Bronchial epithelial cell (primary cell): ENCODE measurements around the gene SHC1. TPM values are rescaled to one million over a fixed set of nuclear protein-coding genes. Genes with fewer than 3 reads are reported as not detected.
A peak's percentile ranks its signal among the peaks of the same experiment; 100 is the strongest.

ENCODE experiments used
- DNase-seq: peaks from one replicate; pipeline ENCODE4 v3.0.0-alpha.2; 2010; ENCODE audit warnings: low read depth
- FAIRE-seq: peaks from 2 replicates; lab custom pipeline; 2011; peaks lifted over from hg19 to GRCh38; lab: Jason Lieb, UNC
- H3K27me3 ChIP-seq: 2 replicates; pipeline ENCODE4 v1.5.1; 2011; ENCODE audit warnings: low read length; ENCODE audit not compliant: control insufficient read depth, insufficient read depth
- H3K36me3 ChIP-seq: 2 replicates; pipeline ENCODE4 v1.5.1; 2011; ENCODE audit warnings: low read length; ENCODE audit not compliant: control insufficient read depth, insufficient read depth
- H3K4me3 ChIP-seq: 2 replicates; pipeline ENCODE4 v1.5.1; 2011; ENCODE audit warnings: mild to moderate bottlenecking, low read depth, low read length, control low read depth
- total RNA-seq: library from RNA; depleted of rRNA; stranded (reverse); fragments of >200 nt; gene quantifications from 2 replicates; pipeline ENCODE4 v1.2.1, GENCODE V29; 2014
- TF ChIP-seq, protein P1 (sequence below): IDR thresholded peaks from 2 replicates; pipeline ENCODE4 v1.5.1; 2011; ENCODE audit warnings: mild to moderate bottlenecking, moderate library complexity, low read length, control low read depth, inconsistent platforms; ENCODE audit not compliant: insufficient read depth, severe bottlenecking

Gene SHC1
- total RNA-seq, 1 donor from 2014 or later = 216 TPM

DNA sequence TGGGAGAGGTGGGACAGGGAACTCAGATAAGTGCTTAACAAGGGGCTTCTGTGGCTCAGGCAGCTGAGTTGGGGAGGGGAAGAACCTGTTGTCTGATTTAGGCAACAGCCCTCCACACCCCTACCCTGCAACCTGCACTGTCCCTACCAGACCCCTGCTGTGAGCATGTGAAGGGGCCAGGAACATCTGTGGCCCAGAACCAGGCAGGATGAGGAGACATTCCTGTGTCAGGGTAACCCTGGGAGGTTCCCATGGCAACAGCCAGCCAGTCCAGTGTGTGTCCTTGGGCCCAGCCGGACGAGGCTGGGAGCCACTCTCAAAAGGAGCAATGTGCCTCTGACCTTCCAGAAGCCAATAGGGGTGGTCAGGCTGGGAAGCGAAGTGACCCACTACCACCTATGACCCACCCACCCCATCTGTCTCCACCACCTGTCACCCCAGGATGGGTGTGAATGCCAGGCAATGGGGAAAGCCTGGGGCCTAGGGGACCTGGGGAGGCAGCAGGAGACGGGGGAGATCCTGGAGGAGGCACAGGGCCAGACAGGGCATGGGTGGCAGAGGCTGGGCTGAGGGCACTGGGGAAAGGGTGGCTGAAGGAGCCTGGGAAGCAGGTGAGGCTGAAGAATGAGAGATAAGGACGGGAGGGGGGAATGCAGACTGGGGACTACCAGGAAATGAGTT is 29.1 kb downstream of the SHC1 start:
- FAIRE-seq = no peak
- no peak overlapping the region for H3K4me3 ChIP-seq
- no peak for DNase-seq
- TF ChIP-seq, protein P1, sequence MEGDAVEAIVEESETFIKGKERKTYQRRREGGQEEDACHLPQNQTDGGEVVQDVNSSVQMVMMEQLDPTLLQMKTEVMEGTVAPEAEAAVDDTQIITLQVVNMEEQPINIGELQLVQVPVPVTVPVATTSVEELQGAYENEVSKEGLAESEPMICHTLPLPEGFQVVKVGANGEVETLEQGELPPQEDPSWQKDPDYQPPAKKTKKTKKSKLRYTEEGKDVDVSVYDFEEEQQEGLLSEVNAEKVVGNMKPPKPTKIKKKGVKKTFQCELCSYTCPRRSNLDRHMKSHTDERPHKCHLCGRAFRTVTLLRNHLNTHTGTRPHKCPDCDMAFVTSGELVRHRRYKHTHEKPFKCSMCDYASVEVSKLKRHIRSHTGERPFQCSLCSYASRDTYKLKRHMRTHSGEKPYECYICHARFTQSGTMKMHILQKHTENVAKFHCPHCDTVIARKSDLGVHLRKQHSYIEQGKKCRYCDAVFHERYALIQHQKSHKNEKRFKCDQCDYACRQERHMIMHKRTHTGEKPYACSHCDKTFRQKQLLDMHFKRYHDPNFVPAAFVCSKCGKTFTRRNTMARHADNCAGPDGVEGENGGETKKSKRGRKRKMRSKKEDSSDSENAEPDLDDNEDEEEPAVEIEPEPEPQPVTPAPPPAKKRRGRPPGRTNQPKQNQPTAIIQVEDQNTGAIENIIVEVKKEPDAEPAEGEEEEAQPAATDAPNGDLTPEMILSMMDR = no peak
- H3K36me3 ChIP-seq = no peaks in the 10 kb centered on the region
- no peaks in the 10 kb centered on the region for H3K27me3 ChIP-seq

DNA sequence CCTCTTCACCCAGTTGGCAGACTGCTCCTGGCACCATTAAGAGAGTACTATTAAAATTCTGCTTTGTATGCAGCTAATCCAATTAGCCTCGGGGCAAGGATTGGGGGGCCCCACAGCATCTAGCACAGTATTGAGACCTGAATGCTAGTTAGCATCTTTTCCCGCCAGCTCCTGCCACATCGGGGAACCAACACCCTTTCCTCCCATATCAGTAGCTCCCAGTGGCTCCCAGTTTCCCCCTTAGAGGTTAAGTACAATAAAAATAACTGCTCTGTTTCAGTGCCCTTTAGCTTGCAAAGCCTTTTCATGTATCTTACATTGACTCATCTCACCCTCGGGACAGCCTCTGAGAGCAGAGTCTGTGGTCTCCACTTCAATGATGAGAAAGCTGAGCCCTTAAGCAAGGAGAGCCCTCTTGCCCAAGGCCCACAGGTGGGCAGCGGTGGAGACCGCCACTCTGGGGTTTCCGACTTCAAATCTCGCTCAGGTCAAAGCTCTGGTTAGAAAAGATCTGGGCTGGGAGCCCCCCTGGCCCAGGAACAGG is 29.8 kb downstream of the SHC1 start:
- Histone ChIP-seq H3K4me3 (no peak overlapping the region), H3K27me3 (no peaks in the 10 kb centered on the region), H3K36me3 (no peaks in the 10 kb centered on the region)
- TF ChIP-seq, protein P1 = no peak
- DNase-seq = no peak
- no peak for FAIRE-seq

DNA sequence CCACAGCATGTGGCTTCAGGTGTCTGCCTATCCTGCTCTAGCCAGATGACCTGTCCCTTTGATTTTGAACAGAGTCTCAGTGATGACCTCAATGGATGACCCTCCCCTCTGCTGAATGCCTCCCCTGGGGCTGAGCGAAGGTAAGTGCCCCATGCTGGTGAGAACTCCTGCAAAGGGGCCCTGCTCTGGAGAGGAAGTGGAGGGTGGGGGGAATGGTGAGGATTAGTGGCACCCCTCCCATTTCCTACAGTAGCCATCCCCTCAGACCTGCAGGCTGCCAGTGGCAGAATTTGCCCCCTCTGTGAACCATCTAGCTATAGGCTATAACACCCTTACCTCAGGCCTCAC is 30.4 kb downstream of the SHC1 start:
- FAIRE-seq (no peak), DNase-seq (no peak)
- Histone ChIP-seq H3K27me3 (no peaks in the 10 kb centered on the region), H3K36me3 (no peaks in the 10 kb centered on the region), H3K4me3 (no peak overlapping the region)
- TF ChIP-seq, protein P1 = no peak

DNA sequence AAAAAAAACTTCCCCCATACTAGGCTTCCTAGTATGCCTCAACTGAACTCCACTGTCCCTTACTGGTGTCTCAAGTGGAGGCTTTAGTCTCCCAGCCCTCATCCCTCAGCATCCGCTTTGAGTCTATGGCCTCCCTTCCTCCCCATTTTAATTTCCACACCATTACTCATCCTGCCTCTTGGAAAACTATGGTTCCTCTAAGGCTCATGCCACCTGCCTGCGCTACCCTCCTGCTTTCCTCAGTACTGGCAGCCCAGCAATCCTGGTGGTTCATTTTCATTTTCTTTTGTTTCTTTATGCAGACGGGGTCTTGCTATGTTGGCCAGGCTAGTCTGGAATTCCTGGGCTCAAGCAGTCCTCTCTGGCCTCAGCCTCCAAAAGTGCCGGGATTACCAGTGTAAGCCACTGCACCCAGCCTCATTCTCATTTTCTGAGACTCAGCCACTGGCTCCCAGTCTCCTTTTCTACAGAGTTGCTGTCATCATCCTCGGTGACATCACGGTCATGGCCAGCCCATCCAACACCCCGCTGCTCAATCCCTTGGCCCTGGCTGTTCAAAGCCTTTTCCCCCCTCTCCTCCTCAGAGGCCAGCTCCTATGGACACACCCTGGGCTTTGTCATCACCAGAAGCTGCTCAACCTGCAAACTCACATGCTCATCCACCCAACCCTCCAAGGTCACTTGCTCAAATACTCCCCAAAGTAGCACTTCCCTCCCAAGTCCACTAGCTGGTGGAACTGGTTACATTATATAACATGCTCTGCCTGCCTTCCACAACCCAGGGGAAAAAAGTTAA is 31.7 kb downstream of the SHC1 start:
- TF ChIP-seq, protein P1 = no peak
- no peak overlapping the region for H3K4me3 ChIP-seq
- peak; percentile 48 for DNase-seq
- H3K27me3 ChIP-seq = no peaks in the 10 kb centered on the region
- H3K36me3 ChIP-seq = no peaks in the 10 kb centered on the region
- no peak for FAIRE-seq

DNA sequence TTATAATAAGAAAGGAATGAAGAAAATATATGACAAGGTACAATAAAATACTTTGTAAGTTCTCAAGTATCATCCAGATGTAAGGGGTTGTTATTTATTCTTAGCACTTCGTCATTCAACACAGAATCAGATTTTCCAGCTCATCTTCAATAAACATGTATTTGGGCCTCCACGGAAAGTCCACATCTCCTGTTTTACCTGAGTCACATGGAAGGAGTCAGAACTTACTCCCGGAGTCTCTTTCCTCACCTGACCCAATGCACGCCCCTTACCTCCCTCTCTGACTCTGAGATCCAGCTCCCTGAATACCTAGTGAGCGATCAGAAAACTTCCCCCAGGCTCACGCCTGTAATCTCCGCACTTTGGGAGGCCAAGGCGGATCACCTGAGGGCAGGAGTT is 32.6 kb downstream of the SHC1 start:
- TF ChIP-seq, protein P1 = no peak
- no peak for FAIRE-seq

More for the DNA sequence above, 32.6 kb downstream of the SHC1 start:
- Histone ChIP-seq H3K27me3 (no peaks in the 10 kb centered on the region), H3K4me3 (peak overlapping the region; percentile 67), H3K36me3 (no peaks in the 10 kb centered on the region)
- DNase-seq = peak; percentile 64
